Tibial nerve (tissue), 3 donors: ENCODE results near the gene HCN2.

ENCODE experiments used
- POLR2A ChIP-seq, 2 donors: fragments of 450-650 bp; IDR thresholded peaks; one replicate each; pipeline ENCODE4 v1.6.1; 2017; ENCODE audit warnings: antibody characterized with exemption in 2 of 2, mild to moderate bottlenecking in 2 of 2, moderate library complexity in 2 of 2
- TF ChIP-seq, protein P1 (sequence below), 5 experiments: fragments of 200-600 bp in 3 of 5; fragments of 450-650 bp in 2 of 5; sonication (generic) in 3 of 5; IDR thresholded peaks; one replicate each; pipeline ENCODE4 v1.5.1; 2016 to 2019; ENCODE audit warnings: antibody characterized with exemption in 5 of 5, mild to moderate bottlenecking in 3 of 5, moderate library complexity in 2 of 5

- TF ChIP-seq, protein P1, sequence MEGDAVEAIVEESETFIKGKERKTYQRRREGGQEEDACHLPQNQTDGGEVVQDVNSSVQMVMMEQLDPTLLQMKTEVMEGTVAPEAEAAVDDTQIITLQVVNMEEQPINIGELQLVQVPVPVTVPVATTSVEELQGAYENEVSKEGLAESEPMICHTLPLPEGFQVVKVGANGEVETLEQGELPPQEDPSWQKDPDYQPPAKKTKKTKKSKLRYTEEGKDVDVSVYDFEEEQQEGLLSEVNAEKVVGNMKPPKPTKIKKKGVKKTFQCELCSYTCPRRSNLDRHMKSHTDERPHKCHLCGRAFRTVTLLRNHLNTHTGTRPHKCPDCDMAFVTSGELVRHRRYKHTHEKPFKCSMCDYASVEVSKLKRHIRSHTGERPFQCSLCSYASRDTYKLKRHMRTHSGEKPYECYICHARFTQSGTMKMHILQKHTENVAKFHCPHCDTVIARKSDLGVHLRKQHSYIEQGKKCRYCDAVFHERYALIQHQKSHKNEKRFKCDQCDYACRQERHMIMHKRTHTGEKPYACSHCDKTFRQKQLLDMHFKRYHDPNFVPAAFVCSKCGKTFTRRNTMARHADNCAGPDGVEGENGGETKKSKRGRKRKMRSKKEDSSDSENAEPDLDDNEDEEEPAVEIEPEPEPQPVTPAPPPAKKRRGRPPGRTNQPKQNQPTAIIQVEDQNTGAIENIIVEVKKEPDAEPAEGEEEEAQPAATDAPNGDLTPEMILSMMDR (IDR thresholded peaks at IDR 0.05) = no peak
- no peak for TF ChIP-seq POLR2A (IDR thresholded peaks at IDR 0.05)
Observed at GRCh38 chr19:577439-578392, 12.0 kb upstream of the HCN2 start.
